GM23338 (cell line): ENCODE data around the gene MESD. TPM values are rescaled to one million over a fixed set of nuclear protein-coding genes. Genes with fewer than 3 reads are reported as not detected.

ENCODE experiments used
- ATAC-seq: fragments of 200-7000 bp; cut with Tn5 transposase; 3 replicates; pipeline ENCODE4 v1.9.1; 2020
- DNase-seq: peaks from one replicate; pipeline ENCODE4 v3.0.0-alpha.2; 2015; ENCODE audit warnings: low spot score
- H2AFZ ChIP-seq: fragments of 200-600 bp; sonication (generic); 2 replicates; pipeline ENCODE4 v1.8.0; 2016; ENCODE audit warnings: antibody characterized with exemption, mild to moderate bottlenecking, moderate library complexity
- H3F3A ChIP-seq: fragments of 200-600 bp; sonication (generic); replicated peaks from 2 replicates; pipeline ENCODE4 v1.8.0; 2017; ENCODE audit warnings: antibody characterized with exemption, mixed run types, low read depth
- H3K27ac ChIP-seq: fragments of 200-600 bp; sonication (generic); 2 replicates; pipeline ENCODE4 v1.6.1; 2016; ENCODE audit warnings: low read depth
- H3K27me3 ChIP-seq: fragments of 200-600 bp; sonication (generic); 2 replicates; pipeline ENCODE4 v1.8.0; 2016; ENCODE audit warnings: mild to moderate bottlenecking, mixed run types, moderate library complexity; ENCODE audit not compliant: insufficient read depth
- H3K36me3 ChIP-seq: fragments of 200-600 bp; sonication (generic); 2 replicates; pipeline ENCODE4 v1.8.0; 2016; ENCODE audit warnings: mild to moderate bottlenecking; ENCODE audit not compliant: insufficient read depth
- H3K4me1 ChIP-seq: fragments of 200-600 bp; sonication (generic); 2 replicates; pipeline ENCODE4 v1.8.0; 2016; ENCODE audit warnings: mild to moderate bottlenecking, moderate library complexity; ENCODE audit not compliant: insufficient read depth
- H3K4me2 ChIP-seq: fragments of 200-600 bp; sonication (generic); 2 replicates; pipeline ENCODE4 v1.7.1; 2017; ENCODE audit warnings: mixed run types
- H3K4me3 ChIP-seq: fragments of 200-600 bp; sonication (generic); 2 replicates; pipeline ENCODE4 v1.6.1; 2016; ENCODE audit warnings: mixed run types
- H3K79me2 ChIP-seq: fragments of 200-600 bp; sonication (generic); replicated peaks from 2 replicates; pipeline ENCODE4 v1.8.0; 2017; ENCODE audit warnings: mild to moderate bottlenecking; ENCODE audit not compliant: insufficient read depth
- H3K9me2 ChIP-seq: fragments of 200-600 bp; sonication (generic); 2 replicates; pipeline ENCODE4 v1.8.0; 2017; ENCODE audit not compliant: insufficient read depth
- H4K20me1 ChIP-seq: fragments of 200-600 bp; sonication (generic); replicated peaks from 2 replicates; pipeline ENCODE4 v1.8.0; 2017; ENCODE audit warnings: mild to moderate bottlenecking; ENCODE audit not compliant: insufficient read depth
- H3K27ac Mint-ChIP-seq: 2 replicates; pipeline ENCODE4 v1.8.0; 2020; ENCODE audit warnings: inconsistent platforms, mild to moderate bottlenecking, moderate library complexity, mixed read lengths
- H3K27me3 Mint-ChIP-seq: 3 replicates; pipeline ENCODE4 v1.8.0; 2022; ENCODE audit warnings: low read depth, mild to moderate bottlenecking, moderate library complexity, mixed read lengths, inconsistent platforms; ENCODE audit not compliant: insufficient read depth, poor library complexity
- H3K36me3 Mint-ChIP-seq: 3 replicates; pipeline ENCODE4 v1.8.0; 2021; ENCODE audit warnings: low read depth, mild to moderate bottlenecking, inconsistent platforms, moderate library complexity, mixed read lengths
- H3K4me1 Mint-ChIP-seq: 3 replicates; pipeline ENCODE4 v1.8.0; 2020; ENCODE audit warnings: mild to moderate bottlenecking, inconsistent platforms, mixed read lengths
- H3K4me3 Mint-ChIP-seq: 3 replicates; pipeline ENCODE4 v1.8.0; 2021; ENCODE audit warnings: moderate library complexity, mild to moderate bottlenecking, inconsistent platforms, mixed read lengths
- H3K9me3 Mint-ChIP-seq: 3 replicates; pipeline ENCODE4 v1.8.0; 2020; ENCODE audit warnings: moderate library complexity, mild to moderate bottlenecking, inconsistent platforms, mixed read lengths
- CREB1 ChIP-seq: fragments of 250-450 bp; sonication (Bioruptor Pico); IDR thresholded peaks from 2 replicates; pipeline ENCODE4 v1.5.0; 2020; ENCODE audit warnings: low read depth, mild to moderate bottlenecking, moderate library complexity
- EZH2phosphoT487 ChIP-seq: fragments of 200-600 bp; sonication (generic); IDR thresholded peaks from one replicate; pipeline ENCODE4 v1.8.1; 2018; ENCODE audit warnings: antibody characterized with exemption; ENCODE audit not compliant: unreplicated experiment
- JUNB ChIP-seq: IDR thresholded peaks from one replicate; pipeline ENCODE4 v1.6.1; 2016; ENCODE audit warnings: antibody characterized with exemption; ENCODE audit not compliant: unreplicated experiment
- NANOG ChIP-seq: IDR thresholded peaks from 2 replicates; pipeline ENCODE4 v1.6.1; 2016; ENCODE audit warnings: antibody characterized with exemption, borderline replicate concordance
- POLR2AphosphoS5 ChIP-seq: IDR thresholded peaks from 2 replicates; pipeline ENCODE4 v1.6.1; 2016; ENCODE audit warnings: antibody characterized with exemption, low read depth
- STAT1 ChIP-seq: IDR thresholded peaks from one replicate; pipeline ENCODE4 v1.6.1; 2016; ENCODE audit warnings: antibody characterized with exemption; ENCODE audit not compliant: unreplicated experiment
- polyA plus RNA-seq: library from polyadenylated mRNA; unstranded; fragments of >200 nt; fragmentation: Nextera tagmentation; extraction: Ambion mirVana; gene quantifications from 2 replicates; pipeline ENCODE4 v1.2.1, GENCODE V29; 2016
- total RNA-seq: library from RNA; depleted of rRNA; stranded (reverse); fragments of >200 nt; shearing (Covaris generic); gene quantifications from 2 replicates; pipeline ENCODE4 v1.2.3, GENCODE V29; 2014
- TF ChIP-seq, protein P1 (sequence below): fragments of 250-450 bp; sonication (Bioruptor Pico); IDR thresholded peaks from 2 replicates; pipeline ENCODE4 v1.5.0; 2020; ENCODE audit warnings: mild to moderate bottlenecking, moderate library complexity
- TF ChIP-seq, protein P2 (sequence below), 2 experiments: fragments of 200-600 bp in 1 of 2; sonication (generic) in 1 of 2; conservative IDR thresholded peaks; 2 replicates each; pipeline versions ENCODE4 v1.5.1 to v1.6.1; 2016 to 2017; ENCODE audit warnings: antibody characterized with exemption in 2 of 2, low read depth in 2 of 2, mild to moderate bottlenecking in 2 of 2, moderate library complexity in 1 of 2
- TF ChIP-seq, protein P3 (sequence below): IDR thresholded peaks from 2 replicates; pipeline ENCODE4 v1.6.1; 2016; ENCODE audit warnings: antibody characterized with exemption

MESD gene
- total and polyA plus RNA-seq, 2 experiments from 2014 or later = 25.6 to 52.7 TPM

DNA sequence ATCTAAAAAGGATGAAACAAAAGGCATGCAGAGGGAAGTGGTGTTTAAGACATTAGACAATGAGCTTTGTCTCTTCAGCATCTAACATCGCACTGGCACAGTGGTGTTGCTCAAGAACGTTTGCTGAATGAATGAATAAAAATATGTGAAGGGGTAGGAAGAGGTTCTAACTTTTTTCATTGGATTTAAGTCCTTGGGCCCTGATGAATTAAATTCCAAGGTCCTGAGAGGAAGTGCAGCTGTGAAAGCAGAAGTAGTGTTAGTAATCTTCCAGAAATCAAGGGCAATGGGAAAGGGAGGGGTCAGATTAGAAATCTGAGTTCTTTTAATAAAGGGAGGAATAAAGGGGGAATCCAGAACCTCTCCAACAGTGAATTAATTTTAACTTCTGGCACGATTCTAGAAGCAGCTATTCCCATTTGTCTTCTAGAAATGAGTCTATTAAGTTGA is 40.7 kb upstream of the MESD start:
- H3K79me2 ChIP-seq = no peaks in the 10 kb centered on the region
- no peak overlapping the region for H3K4me2 ChIP-seq
- no peak for ATAC-seq
- Mint-ChIP-seq H3K27ac (no peak overlapping the region), H3K4me1 (peaks cover 14% of the 10 kb centered on the region), H3K36me3 (peaks cover 11% of the 10 kb centered on the region; the same call in 2 of the 3 replicates), H3K9me3 (peaks cover 10% of the 10 kb centered on the region), H3K4me3 (no peak overlapping the region), H3K27me3 (peaks cover 5% of the 10 kb centered on the region)
- DNase-seq = no peak
- H3K9me2 ChIP-seq = 0 out of 2 replicates have a peak, but pooled peaks cover 2% of the 10 kb centered on the region
- H2AFZ ChIP-seq = no peak overlapping the region
- H4K20me1 ChIP-seq = no peaks in the 10 kb centered on the region
- no peak overlapping the region for H3K4me3 ChIP-seq
- no peaks in the 10 kb centered on the region; the same call in 1 of the 2 replicates for H3K4me1 ChIP-seq
- TF ChIP-seq CREB1 = no peak
- no peak for TF ChIP-seq STAT1
- no peaks in the 10 kb centered on the region for H3K36me3 ChIP-seq
- H3F3A ChIP-seq = no peaks in the 10 kb centered on the region
- no peaks in the 10 kb centered on the region for H3K27me3 ChIP-seq
- no peak overlapping the region for H3K27ac ChIP-seq

DNA sequence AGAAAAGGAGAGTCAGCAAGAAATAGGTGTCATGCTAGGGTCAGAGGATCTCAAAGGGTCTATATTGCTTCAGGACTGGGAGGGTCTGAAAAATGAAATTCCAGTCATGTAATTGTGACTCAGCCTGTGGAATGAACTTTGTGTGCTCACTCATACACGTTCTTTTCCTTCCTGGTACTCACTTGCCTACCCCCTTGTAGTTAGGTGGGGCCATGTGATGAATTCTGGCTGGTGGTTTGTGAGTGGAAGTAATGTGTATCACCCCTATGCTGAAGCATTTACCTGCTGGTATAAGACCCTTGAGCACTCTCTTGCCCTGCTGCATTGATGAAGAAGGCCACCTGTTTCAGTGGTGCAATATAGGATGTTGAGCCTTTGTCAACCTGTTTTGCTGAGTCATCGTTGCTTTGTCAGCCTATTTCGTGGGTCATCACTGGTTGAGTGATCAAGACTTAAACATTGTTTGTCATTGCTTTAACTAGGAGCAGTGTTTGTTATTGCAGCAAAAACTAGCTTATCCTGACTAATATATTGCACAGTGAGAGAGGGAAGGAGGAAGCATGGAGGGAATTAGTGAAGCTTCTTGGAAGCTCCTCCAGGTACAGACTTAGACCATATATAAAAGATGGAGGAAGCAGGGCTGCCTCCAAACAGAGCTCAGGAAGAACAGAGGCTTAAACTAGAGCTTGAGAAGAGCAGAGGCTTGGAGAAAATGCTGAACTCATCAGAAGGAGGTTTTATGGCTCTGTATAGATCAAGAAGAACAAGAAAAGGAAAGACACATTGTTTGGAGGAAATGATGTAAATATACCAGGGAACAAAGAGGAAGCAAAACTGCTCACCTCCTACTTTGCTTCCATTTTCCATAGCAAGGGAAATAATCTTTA is 40.0 kb upstream of the MESD start:
- H3K4me3 ChIP-seq = no peak overlapping the region
- no peaks in the 10 kb centered on the region for H3K36me3 ChIP-seq
- Mint-ChIP-seq H3K9me3 (peaks cover 10% of the 10 kb centered on the region), H3K36me3 (peaks cover 11% of the 10 kb centered on the region; the same call in 2 of the 3 replicates), H3K27me3 (peaks cover 5% of the 10 kb centered on the region), H3K4me3 (no peak overlapping the region), H3K27ac (no peak overlapping the region; the same call in 1 of the 2 replicates), H3K4me1 (peaks cover 14% of the 10 kb centered on the region)
- H3K27ac ChIP-seq = no peak overlapping the region
- H3K4me1 ChIP-seq = no peaks in the 10 kb centered on the region; the same call in 1 of the 2 replicates
- no peaks in the 10 kb centered on the region for H3F3A ChIP-seq
- peak overlapping the region; percentile 28; the same call in 1 of the 2 replicates for H2AFZ ChIP-seq
- no peak for TF ChIP-seq NANOG
- TF ChIP-seq, protein P1, sequence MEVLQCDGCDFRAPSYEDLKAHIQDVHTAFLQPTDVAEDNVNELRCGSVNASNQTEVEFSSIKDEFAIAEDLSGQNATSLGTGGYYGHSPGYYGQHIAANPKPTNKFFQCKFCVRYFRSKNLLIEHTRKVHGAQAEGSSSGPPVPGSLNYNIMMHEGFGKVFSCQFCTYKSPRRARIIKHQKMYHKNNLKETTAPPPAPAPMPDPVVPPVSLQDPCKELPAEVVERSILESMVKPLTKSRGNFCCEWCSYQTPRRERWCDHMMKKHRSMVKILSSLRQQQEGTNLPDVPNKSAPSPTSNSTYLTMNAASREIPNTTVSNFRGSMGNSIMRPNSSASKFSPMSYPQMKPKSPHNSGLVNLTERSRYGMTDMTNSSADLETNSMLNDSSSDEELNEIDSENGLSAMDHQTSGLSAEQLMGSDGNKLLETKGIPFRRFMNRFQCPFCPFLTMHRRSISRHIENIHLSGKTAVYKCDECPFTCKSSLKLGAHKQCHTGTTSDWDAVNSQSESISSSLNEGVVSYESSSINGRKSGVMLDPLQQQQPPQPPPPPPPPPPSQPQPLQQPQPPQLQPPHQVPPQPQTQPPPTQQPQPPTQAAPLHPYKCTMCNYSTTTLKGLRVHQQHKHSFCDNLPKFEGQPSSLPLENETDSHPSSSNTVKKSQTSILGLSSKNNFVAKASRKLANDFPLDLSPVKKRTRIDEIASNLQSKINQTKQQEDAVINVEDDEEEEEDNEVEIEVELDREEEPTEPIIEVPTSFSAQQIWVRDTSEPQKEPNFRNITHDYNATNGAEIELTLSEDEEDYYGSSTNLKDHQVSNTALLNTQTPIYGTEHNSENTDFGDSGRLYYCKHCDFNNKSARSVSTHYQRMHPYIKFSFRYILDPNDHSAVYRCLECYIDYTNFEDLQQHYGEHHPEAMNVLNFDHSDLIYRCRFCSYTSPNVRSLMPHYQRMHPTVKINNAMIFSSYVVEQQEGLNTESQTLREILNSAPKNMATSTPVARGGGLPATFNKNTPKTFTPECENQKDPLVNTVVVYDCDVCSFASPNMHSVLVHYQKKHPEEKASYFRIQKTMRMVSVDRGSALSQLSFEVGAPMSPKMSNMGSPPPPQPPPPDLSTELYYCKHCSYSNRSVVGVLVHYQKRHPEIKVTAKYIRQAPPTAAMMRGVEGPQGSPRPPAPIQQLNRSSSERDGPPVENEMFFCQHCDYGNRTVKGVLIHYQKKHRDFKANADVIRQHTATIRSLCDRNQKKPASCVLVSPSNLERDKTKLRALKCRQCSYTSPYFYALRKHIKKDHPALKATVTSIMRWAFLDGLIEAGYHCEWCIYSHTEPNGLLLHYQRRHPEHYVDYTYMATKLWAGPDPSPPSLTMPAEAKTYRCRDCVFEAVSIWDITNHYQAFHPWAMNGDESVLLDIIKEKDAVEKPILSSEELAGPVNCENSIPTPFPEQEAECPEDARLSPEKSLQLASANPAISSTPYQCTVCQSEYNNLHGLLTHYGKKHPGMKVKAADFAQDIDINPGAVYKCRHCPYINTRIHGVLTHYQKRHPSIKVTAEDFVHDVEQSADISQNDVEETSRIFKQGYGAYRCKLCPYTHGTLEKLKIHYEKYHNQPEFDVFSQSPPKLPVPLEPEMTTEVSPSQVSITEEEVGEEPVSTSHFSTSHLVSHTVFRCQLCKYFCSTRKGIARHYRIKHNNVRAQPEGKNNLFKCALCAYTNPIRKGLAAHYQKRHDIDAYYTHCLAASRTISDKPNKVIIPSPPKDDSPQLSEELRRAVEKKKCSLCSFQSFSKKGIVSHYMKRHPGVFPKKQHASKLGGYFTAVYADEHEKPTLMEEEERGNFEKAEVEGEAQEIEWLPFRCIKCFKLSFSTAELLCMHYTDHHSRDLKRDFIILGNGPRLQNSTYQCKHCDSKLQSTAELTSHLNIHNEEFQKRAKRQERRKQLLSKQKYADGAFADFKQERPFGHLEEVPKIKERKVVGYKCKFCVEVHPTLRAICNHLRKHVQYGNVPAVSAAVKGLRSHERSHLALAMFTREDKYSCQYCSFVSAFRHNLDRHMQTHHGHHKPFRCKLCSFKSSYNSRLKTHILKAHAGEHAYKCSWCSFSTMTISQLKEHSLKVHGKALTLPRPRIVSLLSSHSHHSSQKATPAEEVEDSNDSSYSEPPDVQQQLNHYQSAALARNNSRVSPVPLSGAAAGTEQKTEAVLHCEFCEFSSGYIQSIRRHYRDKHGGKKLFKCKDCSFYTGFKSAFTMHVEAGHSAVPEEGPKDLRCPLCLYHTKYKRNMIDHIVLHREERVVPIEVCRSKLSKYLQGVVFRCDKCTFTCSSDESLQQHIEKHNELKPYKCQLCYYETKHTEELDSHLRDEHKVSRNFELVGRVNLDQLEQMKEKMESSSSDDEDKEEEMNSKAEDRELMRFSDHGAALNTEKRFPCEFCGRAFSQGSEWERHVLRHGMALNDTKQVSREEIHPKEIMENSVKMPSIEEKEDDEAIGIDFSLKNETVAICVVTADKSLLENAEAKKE (CRISPR knock-in tag) = no peak
- TF ChIP-seq, protein P2, sequence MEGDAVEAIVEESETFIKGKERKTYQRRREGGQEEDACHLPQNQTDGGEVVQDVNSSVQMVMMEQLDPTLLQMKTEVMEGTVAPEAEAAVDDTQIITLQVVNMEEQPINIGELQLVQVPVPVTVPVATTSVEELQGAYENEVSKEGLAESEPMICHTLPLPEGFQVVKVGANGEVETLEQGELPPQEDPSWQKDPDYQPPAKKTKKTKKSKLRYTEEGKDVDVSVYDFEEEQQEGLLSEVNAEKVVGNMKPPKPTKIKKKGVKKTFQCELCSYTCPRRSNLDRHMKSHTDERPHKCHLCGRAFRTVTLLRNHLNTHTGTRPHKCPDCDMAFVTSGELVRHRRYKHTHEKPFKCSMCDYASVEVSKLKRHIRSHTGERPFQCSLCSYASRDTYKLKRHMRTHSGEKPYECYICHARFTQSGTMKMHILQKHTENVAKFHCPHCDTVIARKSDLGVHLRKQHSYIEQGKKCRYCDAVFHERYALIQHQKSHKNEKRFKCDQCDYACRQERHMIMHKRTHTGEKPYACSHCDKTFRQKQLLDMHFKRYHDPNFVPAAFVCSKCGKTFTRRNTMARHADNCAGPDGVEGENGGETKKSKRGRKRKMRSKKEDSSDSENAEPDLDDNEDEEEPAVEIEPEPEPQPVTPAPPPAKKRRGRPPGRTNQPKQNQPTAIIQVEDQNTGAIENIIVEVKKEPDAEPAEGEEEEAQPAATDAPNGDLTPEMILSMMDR (conservative IDR thresholded peaks at IDR 0.05; ENCODE audit: low read depth in 2 of 2) = no peak
- TF ChIP-seq, protein P3, sequence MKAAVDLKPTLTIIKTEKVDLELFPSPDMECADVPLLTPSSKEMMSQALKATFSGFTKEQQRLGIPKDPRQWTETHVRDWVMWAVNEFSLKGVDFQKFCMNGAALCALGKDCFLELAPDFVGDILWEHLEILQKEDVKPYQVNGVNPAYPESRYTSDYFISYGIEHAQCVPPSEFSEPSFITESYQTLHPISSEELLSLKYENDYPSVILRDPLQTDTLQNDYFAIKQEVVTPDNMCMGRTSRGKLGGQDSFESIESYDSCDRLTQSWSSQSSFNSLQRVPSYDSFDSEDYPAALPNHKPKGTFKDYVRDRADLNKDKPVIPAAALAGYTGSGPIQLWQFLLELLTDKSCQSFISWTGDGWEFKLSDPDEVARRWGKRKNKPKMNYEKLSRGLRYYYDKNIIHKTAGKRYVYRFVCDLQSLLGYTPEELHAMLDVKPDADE = no peak
- no peak for TF ChIP-seq POLR2AphosphoS5
- no peak for TF ChIP-seq EZH2phosphoT487
- no peak for TF ChIP-seq JUNB
- no peak for DNase-seq
- H3K4me2 ChIP-seq = no peak overlapping the region
- H3K9me2 ChIP-seq = 0 out of 2 replicates have a peak, but pooled peaks cover 2% of the 10 kb centered on the region
- no peaks in the 10 kb centered on the region for H3K79me2 ChIP-seq
- ATAC-seq = no peak
- no peaks in the 10 kb centered on the region for H3K27me3 ChIP-seq
- H4K20me1 ChIP-seq = no peaks in the 10 kb centered on the region
